ENCODE results near the gene ERFL.

The ERFL gene

GRCh38 chr19:41928221-41928683 is at the start of gene ERFL:
Gene ERFL, minus strand, starts transcription at chr19:41928449. Its CDS starts 15,530 bp downstream, at chr19:41912919.
- peak; percentile 69 for DNase-seq

GRCh38 chr19:41977916-41978315 is 49.7 kb upstream of the ERFL start:
- DNase-seq: no peak

GRCh38 chr19:41974652-41975051 is 46.4 kb upstream of the ERFL start:
- no peak for DNase-seq

- no peak for DNase-seq
Measured at GRCh38 chr19:41971363-41971762, 43.1 kb upstream of the ERFL start.

GRCh38 chr19:41969772-41970458 is 41.7 kb upstream of the ERFL start:
- no peak for DNase-seq

- DNase-seq: no peak
Measured at GRCh38 chr19:41968751-41969595, 40.7 kb upstream of the ERFL start.

GRCh38 chr19:41967054-41967783 is 39.0 kb upstream of the ERFL start:
- DNase-seq: no peak

- DNase-seq: no peak
Measured at GRCh38 chr19:41965106-41965505, 36.9 kb upstream of the ERFL start.

- DNase-seq: no peak
Measured at GRCh38 chr19:41960973-41961372, 32.7 kb upstream of the ERFL start.

GRCh38 chr19:41959056-41960053 is 31.1 kb upstream of the ERFL start, which contains the start of gene RABAC1:
Gene RABAC1, minus strand, starts transcription at chr19:41959321. Its CDS starts 29 bp downstream, at chr19:41959292.
- peak; percentile 96 for DNase-seq

- DNase-seq: peak; percentile 94
Measured at GRCh38 chr19:41958367-41959055, 30.3 kb upstream of the ERFL start.

- DNase-seq: peak; percentile 75
Measured at GRCh38 chr19:41957838-41958366, 29.7 kb upstream of the ERFL start.

- no peak for DNase-seq
Measured at GRCh38 chr19:41957161-41957837, 29.1 kb upstream of the ERFL start.

- no peak for DNase-seq
Measured at GRCh38 chr19:41956621-41957020, 28.4 kb upstream of the ERFL start.

- no peak for DNase-seq
Measured at GRCh38 chr19:41955521-41955920, 27.3 kb upstream of the ERFL start.

- DNase-seq: peak; percentile 96
Measured at GRCh38 chr19:41951686-41952172, 23.5 kb upstream of the ERFL start.

GRCh38 chr19:41947091-41947490 is 18.8 kb upstream of the ERFL start:
- DNase-seq: no peak

GRCh38 chr19:41945135-41945766 is 17.0 kb upstream of the ERFL start:
- DNase-seq: peak; percentile 93

- no peak for DNase-seq
Measured at GRCh38 chr19:41944336-41944735, 16.1 kb upstream of the ERFL start.

Measured in activated effector memory CD4-positive, alpha-beta T cell treated with anti-CD3 and anti-CD28 coated beads, Interleukin-2, amount 50 U/mL, for 16 hours (primary cell).